HepG2 (cell line): ENCODE data around the gene ZBTB21. TPM values are rescaled to one million over a fixed set of nuclear protein-coding genes. Genes with fewer than 3 reads are reported as not detected.

ENCODE experiments used
- HOMEZ ChIP-seq: IDR thresholded peaks from 2 replicates; pipeline ENCODE4 v1.6.1; 2016; ENCODE audit warnings: low read depth
- HOXA5 ChIP-seq: sonication (generic); formaldehyde crosslinking; IDR thresholded peaks from 2 replicates; pipeline ENCODE4 v1.4.0; 2020; ENCODE audit warnings: missing genetic modification reagents
- KIAA2018 ChIP-seq: sonication (generic); formaldehyde crosslinking; IDR thresholded peaks from 2 replicates; pipeline ENCODE4 v1.5.0; 2020; ENCODE audit warnings: mild to moderate bottlenecking, missing genetic modification reagents, borderline replicate concordance
- MLLT10 ChIP-seq: sonication (generic); formaldehyde crosslinking; IDR thresholded peaks from 2 replicates; pipeline ENCODE4 v1.4.0; 2020; ENCODE audit warnings: missing genetic modification reagents
- ZKSCAN8 ChIP-seq: IDR thresholded peaks from 2 replicates; pipeline ENCODE4 v1.6.1; 2016; ENCODE audit warnings: borderline replicate concordance, missing genetic modification reagents, missing compliant biosample characterization
- ZNF143 ChIP-seq: sonication (generic); formaldehyde crosslinking; IDR thresholded peaks from 2 replicates; pipeline ENCODE4 v1.4.0; 2020; ENCODE audit warnings: missing genetic modification reagents
- ZNF33A ChIP-seq: sonication (generic); formaldehyde crosslinking; IDR thresholded peaks from 2 replicates; pipeline ENCODE4 v1.5.1; 2020; ENCODE audit warnings: missing genetic modification reagents, mild to moderate bottlenecking, moderate library complexity, borderline replicate concordance
- ZNF737 ChIP-seq: sonication (generic); formaldehyde crosslinking; IDR thresholded peaks from 2 replicates; pipeline ENCODE4 v1.5.0; 2020; ENCODE audit warnings: missing genetic modification reagents, mild to moderate bottlenecking, borderline replicate concordance
- ZSCAN21 ChIP-seq: sonication (generic); formaldehyde crosslinking; IDR thresholded peaks from 2 replicates; pipeline ENCODE4 v1.8.0; 2022; ENCODE audit warnings: mild to moderate bottlenecking, missing genetic modification reagents, moderate library complexity, borderline replicate concordance
- polyA plus RNA-seq, 8 experiments: library from polyadenylated mRNA; depleted of rRNA in 3 of 8; stranded (reverse) in 7 of 8; unstranded in 1 of 8; fragments of >200 nt; fragmentation: Illumina TruSeq in 4 of 8; extraction: Trizol in 4 of 8; gene quantifications; 2 replicates each; pipeline versions ENCODE4 v1.2.1 to v1.2.3, GENCODE V29; 2011 to 2016; ENCODE audit warnings: low read depth in 4 of 8, missing spikeins in 1 of 8, mixed read lengths in 1 of 8; ENCODE audit not compliant: insufficient read depth in 1 of 8
- total RNA-seq, 5 experiments: library from RNA; depleted of rRNA; stranded (reverse); fragments of >200 nt; fragmentation: Illumina TruSeq; extraction: Trizol; gene quantifications; 2 replicates each; pipeline ENCODE4 v1.2.3, GENCODE V29; 2016; ENCODE audit warnings: low read depth in 1 of 5
- TF ChIP-seq, protein P1 (sequence below): sonication (generic); formaldehyde crosslinking; IDR thresholded peaks from 2 replicates; pipeline ENCODE4 v1.4.0; 2020; ENCODE audit warnings: missing genetic modification reagents
- TF ChIP-seq, protein P2 (sequence below): IDR thresholded peaks from 2 replicates; pipeline ENCODE4 v1.6.1; 2016; ENCODE audit warnings: mild to moderate bottlenecking
- TF ChIP-seq, protein P3 (sequence below): sonication (generic); formaldehyde crosslinking; IDR thresholded peaks from 2 replicates; pipeline ENCODE4 v1.9.0; 2021; ENCODE audit warnings: missing genetic modification reagents, mild to moderate bottlenecking, borderline replicate concordance

The ZBTB21 gene
- total and polyA plus RNA-seq, 2 of the 13 experiments (the other 11 are each of a cell fraction or from before 2014, with no cell fraction given) = 4.5 to 6.1 TPM

- TF ChIP-seq ZKSCAN8 (CRISPR knock-in tag) (no peak), MLLT10 (no peak), HOMEZ (CRISPR knock-in tag) (no peak), ZNF33A (CRISPR knock-in tag) (no peak), ZNF143 (CRISPR knock-in tag) (no peak), ZSCAN21 (CRISPR knock-in tag) (peak; percentile 70; the same call in 1 of the 2 replicates), ZNF737 (CRISPR knock-in tag) (no peak), KIAA2018 (CRISPR knock-in tag) (no peak), HOXA5 (CRISPR knock-in tag) (no peak)
- TF ChIP-seq, protein P1, sequence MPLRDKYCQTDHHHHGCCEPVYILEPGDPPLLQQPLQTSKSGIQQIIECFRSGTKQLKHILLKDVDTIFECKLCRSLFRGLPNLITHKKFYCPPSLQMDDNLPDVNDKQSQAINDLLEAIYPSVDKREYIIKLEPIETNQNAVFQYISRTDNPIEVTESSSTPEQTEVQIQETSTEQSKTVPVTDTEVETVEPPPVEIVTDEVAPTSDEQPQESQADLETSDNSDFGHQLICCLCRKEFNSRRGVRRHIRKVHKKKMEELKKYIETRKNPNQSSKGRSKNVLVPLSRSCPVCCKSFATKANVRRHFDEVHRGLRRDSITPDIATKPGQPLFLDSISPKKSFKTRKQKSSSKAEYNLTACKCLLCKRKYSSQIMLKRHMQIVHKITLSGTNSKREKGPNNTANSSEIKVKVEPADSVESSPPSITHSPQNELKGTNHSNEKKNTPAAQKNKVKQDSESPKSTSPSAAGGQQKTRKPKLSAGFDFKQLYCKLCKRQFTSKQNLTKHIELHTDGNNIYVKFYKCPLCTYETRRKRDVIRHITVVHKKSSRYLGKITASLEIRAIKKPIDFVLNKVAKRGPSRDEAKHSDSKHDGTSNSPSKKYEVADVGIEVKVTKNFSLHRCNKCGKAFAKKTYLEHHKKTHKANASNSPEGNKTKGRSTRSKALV (CRISPR knock-in tag) = 0 out of 2 replicates have a peak, but pooled peaks have one; percentile 27
- TF ChIP-seq, protein P2, sequence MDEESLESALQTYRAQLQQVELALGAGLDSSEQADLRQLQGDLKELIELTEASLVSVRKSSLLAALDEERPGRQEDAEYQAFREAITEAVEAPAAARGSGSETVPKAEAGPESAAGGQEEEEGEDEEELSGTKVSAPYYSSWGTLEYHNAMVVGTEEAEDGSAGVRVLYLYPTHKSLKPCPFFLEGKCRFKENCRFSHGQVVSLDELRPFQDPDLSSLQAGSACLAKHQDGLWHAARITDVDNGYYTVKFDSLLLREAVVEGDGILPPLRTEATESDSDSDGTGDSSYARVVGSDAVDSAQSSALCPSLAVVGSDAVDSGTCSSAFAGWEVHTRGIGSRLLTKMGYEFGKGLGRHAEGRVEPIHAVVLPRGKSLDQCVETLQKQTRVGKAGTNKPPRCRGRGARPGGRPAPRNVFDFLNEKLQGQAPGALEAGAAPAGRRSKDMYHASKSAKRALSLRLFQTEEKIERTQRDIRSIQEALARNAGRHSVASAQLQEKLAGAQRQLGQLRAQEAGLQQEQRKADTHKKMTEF (CRISPR knock-in tag) = 0 out of 2 replicates have a peak, but pooled peaks have one; percentile 3
- TF ChIP-seq, protein P3, sequence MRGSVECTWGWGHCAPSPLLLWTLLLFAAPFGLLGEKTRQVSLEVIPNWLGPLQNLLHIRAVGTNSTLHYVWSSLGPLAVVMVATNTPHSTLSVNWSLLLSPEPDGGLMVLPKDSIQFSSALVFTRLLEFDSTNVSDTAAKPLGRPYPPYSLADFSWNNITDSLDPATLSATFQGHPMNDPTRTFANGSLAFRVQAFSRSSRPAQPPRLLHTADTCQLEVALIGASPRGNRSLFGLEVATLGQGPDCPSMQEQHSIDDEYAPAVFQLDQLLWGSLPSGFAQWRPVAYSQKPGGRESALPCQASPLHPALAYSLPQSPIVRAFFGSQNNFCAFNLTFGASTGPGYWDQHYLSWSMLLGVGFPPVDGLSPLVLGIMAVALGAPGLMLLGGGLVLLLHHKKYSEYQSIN (CRISPR knock-in tag) = no peak
These were observed 641 bp upstream of the ZBTB21 start (continued) for GRCh38 chr21:42010507-42011495.
